Muscle of back (tissue), 11 donors: ENCODE measurements around the gene DDX59. TPM values are rescaled to one million over a fixed set of nuclear protein-coding genes. Genes with fewer than 3 reads are reported as not detected.
A peak's percentile ranks its signal among the peaks of the same experiment; 100 is the strongest.

Experiments
- DNase-seq, 3 donors: peaks; one replicate each; pipeline versions ENCODE4 v3.0.0 to v3.0.0-alpha.2; 2013
- polyA plus RNA-seq, 10 donors: library from polyadenylated mRNA; unstranded; fragments of 120-200 nt; gene quantifications; one replicate each; pipeline ENCODE4 v1.2.1, GENCODE V29; 2013; ENCODE audit not compliant: insufficient read length in 10 of 10

DDX59 gene
- polyA plus RNA-seq, 10 donors: 14.4 to 25.7 (median 19.6) TPM

- no peak for DNase-seq
Observed at GRCh38 chr1:200671235-200671786, 1.6 kb upstream of the DDX59 start.

GRCh38 chr1:200670242-200671118 lies 773 bp upstream of the DDX59 start:
- no peak for DNase-seq

- peak in 1 of 3 donors; percentile 8 for DNase-seq
Observed at GRCh38 chr1:200668514-200669313, 993 bp downstream of the DDX59 start.

GRCh38 chr1:200666309-200666708 lies 3.4 kb downstream of the DDX59 start:
- DNase-seq: peak in 1 of 3 donors; percentile 12

- DNase-seq: peak in 2 of 3 donors; percentile 27 to 51
Observed at GRCh38 chr1:200665861-200666260, 3.8 kb downstream of the DDX59 start.

GRCh38 chr1:200660719-200661118 lies 9.0 kb downstream of the DDX59 start:
- no peak for DNase-seq

- no peak for DNase-seq
Observed at GRCh38 chr1:200659269-200659668, 10.4 kb downstream of the DDX59 start.

- DNase-seq: no peak
Observed at GRCh38 chr1:200658037-200658818, 11.5 kb downstream of the DDX59 start.

- no peak for DNase-seq
Observed at GRCh38 chr1:200654660-200655059, 15.0 kb downstream of the DDX59 start.

GRCh38 chr1:200653022-200653462 lies 16.7 kb downstream of the DDX59 start:
- no peak for DNase-seq

- DNase-seq: no peak
Observed at GRCh38 chr1:200652378-200652777, 17.3 kb downstream of the DDX59 start.

GRCh38 chr1:200646515-200646914 lies 23.2 kb downstream of the DDX59 start:
- no peak for DNase-seq

- no peak for DNase-seq
Observed at GRCh38 chr1:200644021-200644420, 25.7 kb downstream of the DDX59 start.

- no peak for DNase-seq
Observed at GRCh38 chr1:200642481-200642880, 27.2 kb downstream of the DDX59 start.

- DNase-seq: no peak
Observed at GRCh38 chr1:200640963-200641401, 28.7 kb downstream of the DDX59 start.

- DNase-seq: no peak
Observed at GRCh38 chr1:200640373-200640962, 29.2 kb downstream of the DDX59 start.

- no peak for DNase-seq
Observed at GRCh38 chr1:200638073-200638472, 31.6 kb downstream of the DDX59 start.

GRCh38 chr1:200636681-200637080 lies 33.0 kb downstream of the DDX59 start:
- no peak for DNase-seq

- no peak for DNase-seq
Observed at GRCh38 chr1:200634261-200635122, 35.2 kb downstream of the DDX59 start.

GRCh38 chr1:200631375-200631774 lies 38.3 kb downstream of the DDX59 start:
- DNase-seq: no peak
